ELR (cell line): ENCODE data around the gene FTCD.
"Not testable (repeated sequence)": the region's sequence is repeated elsewhere in the genome, so short reads cannot be mapped to it uniquely, and the experiment has no call there.

Experiments
- DNase-seq: peaks from one replicate; pipeline ENCODE4 v3.0.0-alpha.2; 2015; ENCODE audit warnings: low read depth

The FTCD gene

GRCh38 chr21:46171996-46172862 lies 16.9 kb upstream of the FTCD start:
- no peak for DNase-seq

DNA sequence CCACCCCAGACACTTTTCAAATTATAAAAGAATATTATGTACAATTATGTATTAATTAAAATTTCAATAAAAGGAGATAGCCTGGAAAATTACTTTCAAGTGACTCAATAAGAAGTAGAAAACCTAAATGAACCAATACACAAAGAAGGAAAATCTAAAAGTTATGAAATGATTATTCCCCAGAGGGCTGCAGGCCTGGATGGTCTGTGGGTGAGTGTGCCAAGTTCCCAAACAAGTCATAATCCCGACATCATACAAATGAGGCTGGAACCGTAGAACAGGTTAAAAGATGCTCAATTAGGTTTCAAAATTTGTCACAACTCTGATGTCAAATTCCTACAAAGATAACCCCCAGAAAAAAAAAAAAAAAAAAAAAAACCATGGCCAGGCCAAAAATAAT lies 16.2 kb upstream of the FTCD start:
- no peak for DNase-seq

GRCh38 chr21:46170436-46171193 lies 15.2 kb upstream of the FTCD start:
- not testable (repeated sequence) for DNase-seq

DNA sequence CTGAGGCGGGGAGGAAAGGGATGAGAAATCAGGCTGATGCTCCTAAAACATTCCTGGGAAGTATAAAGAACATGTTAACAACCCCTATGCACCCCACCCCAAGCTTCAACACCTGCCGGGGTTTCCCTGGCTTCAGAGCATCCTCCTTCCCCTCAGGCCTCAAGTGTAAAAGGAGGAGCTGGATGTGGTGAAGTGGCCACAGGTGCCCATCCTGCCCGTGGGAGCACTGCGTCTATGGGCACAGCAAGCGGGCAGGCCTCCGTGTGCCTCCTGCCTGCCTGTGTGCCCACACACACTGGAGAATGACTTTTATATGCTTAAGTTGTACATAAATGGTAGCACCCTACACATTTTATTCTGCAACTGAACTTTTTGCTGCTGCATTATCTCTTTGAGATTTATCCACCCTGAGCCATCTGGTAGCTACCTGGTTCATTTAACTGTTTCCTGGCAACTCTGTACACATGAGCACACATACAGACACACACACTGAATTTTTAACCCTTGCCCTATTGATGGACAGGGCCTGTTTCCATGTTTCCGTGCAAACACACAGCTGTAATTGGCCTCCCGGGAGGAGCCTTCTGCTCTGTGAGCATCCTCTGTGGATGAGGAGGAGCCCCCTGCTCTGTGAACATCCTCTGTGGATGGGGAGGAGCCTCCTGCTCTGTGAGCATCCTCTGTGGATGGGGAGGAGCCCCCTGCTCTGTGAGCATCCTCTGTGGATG lies 13.4 kb upstream of the FTCD start:
- no peak for DNase-seq

DNA sequence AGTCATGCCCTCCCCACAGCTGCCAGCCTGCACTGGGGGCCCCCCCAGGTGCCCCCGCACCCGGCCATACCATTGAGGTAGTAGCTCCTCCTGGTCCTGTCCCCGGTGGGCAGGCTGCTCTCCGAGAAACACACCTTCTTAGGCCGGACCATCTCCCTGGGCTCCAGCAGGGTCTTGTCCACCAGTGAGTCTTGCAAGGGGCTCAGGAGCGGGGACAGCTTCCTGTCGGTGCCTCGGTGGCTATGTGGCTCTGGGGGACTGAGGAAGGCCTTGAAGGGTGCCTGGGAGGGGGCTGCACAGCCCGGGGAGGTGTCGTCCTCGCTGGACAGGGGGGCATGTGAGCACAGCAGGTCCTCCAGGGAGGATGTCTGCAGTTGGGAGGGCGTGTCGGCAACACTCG lies 12.9 kb upstream of the FTCD start:
- DNase-seq, result no peak

DNA sequence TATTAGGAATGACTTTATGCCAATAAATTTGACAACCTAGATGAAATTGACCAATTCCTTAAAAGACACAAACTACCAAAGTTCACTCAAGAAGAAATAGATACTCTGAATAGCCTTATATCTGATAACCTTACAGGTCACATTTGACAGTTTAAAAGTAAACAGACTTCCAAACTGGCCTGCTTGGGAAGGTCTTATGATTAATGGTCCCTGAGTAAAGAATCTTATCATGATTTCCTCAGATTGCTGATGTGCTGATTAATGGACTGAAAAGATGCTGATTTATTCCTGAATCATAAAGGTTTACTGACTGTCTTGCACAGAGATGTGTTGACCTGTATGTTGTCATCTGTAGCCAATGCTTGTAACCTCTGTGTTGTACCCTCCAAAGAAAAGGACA lies 9.7 kb upstream of the FTCD start:
- DNase-seq, result no peak

GRCh38 chr21:46163380-46163779 lies 8.0 kb upstream of the FTCD start:
- no peak for DNase-seq

DNA sequence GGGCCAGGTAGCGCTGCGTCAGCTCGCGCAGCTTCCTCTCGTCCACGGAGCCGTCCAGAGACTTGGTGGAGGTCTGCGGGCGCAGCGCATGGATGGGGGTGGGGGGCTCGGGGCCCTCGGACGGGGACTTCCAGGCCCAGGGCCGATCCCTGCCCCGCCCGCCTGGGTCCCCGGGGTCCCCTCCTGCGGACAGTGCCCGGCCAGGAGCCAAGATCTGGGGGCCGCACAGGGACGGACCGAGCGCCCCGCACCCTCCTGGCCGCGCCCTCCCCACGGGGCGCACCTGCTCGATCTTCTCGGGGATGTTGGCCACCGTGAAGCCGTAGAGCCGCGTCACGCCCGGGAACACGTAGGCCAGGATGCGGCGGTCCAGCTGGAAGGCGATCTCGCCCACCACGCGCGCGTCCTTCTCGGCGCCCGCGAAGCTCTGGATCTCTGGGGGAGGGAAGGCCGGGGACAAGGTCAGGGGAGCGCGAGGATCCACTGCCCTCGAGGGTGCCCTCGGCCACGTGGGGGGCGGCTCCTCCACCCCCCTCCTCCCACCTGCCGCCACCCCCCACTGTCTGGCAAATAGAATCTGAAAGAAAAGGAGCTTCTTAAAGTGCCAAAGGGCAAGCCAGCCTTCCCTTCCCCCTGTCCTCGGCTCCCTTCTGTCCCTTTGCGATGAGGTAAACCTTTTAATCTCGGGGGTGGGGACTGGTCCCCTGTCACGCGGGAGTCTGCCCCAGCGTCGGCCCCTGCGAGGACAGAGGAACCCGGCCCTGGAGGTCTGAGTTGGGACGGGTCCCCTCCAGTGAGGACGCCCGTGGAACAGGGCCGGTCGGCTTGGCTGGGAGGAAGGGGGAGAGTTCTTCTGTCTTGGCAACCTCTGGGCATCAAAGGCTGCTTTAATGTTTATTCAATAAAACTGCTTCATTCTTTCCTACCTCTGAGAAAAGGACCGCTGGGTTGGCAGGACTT lies 6.5 kb upstream of the FTCD start:
- DNase-seq, result no peak

DNA sequence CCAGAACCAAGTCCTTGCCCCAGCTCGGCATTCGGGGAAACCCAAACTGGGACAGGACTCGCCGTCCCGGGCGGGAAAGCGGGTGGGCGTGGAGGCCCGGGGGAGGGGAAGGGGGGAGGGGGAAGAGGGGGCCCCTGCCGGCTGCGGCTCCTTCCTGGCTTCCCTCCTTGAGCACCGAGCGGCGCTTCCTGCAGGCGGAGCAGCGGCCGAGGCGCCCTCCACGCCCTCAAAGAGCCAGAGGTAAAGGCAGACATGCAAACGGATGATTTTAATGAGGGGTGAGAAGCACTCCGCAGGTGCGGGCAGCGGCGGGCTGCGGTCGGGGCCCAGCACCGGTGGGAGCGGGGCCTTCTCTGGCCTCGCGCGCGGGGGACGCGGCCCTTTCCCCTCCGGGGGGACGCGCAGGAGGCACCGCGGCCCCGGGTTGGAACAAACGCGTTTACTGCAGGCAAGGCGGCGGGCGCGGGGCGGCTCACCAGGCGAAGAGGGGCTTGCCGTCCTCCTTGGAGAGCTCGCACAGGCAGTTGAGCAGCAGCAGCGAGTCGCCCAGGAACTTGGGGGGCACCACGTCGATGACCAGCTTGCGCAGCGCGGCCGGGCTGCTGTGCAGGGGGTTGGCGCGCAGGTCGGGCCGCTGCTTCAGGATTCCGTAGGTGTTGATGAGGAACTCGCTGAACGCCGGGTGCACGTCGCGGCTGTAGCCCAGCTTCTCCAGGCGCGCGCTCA lies 5.7 kb upstream of the FTCD start:
- no peak for DNase-seq

DNA sequence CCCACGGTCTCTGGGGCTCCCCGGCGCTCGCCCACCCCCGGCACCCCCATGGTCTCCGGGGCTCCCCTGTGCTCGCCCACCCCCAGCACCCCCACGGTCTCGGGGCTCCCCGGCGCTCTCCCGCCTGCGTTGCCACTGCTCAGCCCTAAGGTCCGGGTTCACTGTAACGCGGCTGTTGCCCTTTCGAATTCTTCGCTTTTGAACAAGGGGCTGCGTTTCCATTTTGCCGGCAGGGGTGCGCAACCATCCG lies 5.2 kb upstream of the FTCD start:
- DNase-seq, result no peak

GRCh38 chr21:46159841-46160656 lies 4.7 kb upstream of the FTCD start:
- no peak for DNase-seq

DNA sequence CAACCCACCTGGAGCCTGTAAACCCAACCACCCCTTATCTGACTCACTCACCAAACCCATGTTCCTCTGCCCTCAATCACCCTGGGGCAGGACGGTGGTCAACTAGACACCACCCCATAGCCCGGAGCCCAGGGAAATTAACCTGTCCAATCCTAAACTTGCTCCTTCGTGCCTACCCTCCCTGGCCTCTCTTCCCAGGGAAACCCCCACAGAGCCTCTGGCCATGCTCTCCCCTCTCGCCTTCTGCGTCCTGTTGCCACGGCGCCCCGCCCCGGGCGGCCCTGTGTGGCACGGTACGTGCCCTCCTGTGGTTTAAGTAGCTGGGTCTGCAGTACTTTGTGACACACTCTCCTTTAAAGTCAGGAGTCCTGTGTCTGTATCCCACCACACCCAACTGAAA lies 4.0 kb upstream of the FTCD start:
- no peak for DNase-seq

- no peak for DNase-seq
Observed at GRCh38 chr21:46158666-46159300, 3.4 kb upstream of the FTCD start.

DNA sequence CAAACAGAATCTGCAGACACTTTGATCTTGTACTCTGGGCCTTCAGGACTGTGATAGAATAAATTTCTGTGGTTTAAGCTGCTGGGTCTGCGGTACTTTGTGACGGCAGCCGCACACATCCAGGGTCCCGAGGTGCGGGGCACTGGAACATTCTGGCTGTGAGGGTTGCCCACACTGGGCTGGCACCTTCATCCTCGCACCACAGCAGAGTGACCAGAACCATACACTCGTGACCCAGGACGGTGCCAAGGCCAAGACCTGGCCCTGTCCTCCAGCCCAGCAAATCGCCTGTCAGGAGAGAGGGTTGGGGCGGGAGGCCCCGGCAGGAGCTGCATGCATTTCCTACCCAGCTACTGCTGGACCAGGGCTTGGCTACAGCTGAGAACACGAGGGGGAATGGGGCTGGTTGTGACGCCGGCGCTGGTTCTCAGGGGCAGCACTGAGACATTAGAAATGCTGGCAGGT lies 2.6 kb upstream of the FTCD start:
- DNase-seq, result no peak

GRCh38 chr21:46157396-46157986 lies 2.1 kb upstream of the FTCD start:
- DNase-seq, result no peak

DNA sequence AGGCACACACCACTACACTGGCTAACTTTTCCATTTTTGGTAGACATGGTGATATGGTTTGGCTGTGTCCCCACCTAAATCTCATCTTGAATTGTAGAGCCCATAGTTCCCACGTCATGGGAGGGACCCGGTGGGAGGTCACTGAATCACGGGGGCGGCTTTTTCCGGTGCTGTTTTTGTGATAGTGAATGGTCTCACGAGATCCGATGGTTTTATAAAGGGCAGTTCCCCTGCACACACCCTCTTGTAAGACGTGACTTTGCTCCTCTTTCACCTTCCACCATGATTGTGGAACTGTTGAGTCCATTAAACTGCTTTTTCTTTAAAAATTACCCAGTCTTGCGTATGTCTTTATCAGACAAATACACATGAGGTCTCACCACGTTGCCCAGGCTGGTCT lies 1.3 kb upstream of the FTCD start:
- DNase-seq, result no peak

DNA sequence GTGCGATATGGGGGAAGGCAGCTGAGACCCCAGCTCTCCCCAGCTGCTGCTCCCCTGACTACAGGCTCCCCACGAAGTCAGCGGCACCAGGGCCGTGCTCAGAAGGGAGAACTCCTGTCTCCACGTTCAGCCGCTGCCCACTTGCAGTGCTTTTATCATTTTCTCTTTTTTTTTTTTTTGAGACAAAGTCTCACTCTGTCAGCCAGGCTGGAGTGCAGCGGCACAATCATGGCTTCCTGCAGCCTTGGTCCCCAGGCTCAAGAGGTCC lies 933 bp upstream of the FTCD start:
- no peak for DNase-seq

- DNase-seq, result no peak
Observed at GRCh38 chr21:46154955-46155513, 345 bp downstream of the FTCD start.
